Measurements from ENCODE around the gene SNAPC3.
"Not testable (repeated sequence)": the region's sequence is repeated elsewhere in the genome, so short reads cannot be mapped to it uniquely, and the experiment has no call there.

SNAPC3 gene

DNA sequence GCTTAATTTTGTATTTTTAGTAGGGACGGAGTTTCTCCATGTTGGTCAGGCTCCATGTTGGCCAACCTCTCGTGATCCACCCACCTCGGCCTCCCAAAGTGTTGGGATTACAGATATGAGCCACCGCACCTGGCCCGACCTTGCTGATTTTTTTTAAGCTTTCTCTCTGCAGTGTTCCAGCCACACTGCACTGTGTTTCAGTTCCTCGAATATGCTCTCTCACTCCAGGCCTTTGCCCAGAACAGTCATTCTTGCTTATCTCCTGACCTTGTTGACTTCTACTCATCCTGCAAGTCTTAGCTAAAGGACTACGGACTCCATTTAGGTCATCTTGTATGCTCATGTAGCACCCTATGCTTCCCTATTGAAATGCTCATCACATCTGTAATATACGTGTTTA lies 3.3 kb downstream of the SNAPC3 start:
- no peak for DNase-seq

DNA sequence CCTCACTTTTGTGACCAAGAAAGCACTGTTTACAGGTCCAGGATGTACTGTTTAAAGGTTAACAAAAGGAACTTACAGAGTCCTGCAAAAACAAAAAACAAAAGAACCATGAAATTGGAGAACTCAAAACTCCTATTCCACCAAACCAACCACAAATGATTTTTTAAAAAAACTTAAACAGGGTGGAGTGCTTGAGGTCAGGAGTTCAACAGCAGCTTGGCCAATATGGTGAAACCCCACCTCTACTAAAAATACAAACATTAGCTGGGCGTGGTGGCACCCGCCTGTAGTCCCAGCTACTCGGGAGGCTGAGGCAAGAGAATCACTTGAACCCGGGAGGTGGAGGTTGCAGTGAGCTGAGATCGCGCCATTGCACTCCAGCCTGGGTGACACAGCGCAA lies 5.0 kb downstream of the SNAPC3 start:
- DNase-seq = not testable (repeated sequence)

DNA sequence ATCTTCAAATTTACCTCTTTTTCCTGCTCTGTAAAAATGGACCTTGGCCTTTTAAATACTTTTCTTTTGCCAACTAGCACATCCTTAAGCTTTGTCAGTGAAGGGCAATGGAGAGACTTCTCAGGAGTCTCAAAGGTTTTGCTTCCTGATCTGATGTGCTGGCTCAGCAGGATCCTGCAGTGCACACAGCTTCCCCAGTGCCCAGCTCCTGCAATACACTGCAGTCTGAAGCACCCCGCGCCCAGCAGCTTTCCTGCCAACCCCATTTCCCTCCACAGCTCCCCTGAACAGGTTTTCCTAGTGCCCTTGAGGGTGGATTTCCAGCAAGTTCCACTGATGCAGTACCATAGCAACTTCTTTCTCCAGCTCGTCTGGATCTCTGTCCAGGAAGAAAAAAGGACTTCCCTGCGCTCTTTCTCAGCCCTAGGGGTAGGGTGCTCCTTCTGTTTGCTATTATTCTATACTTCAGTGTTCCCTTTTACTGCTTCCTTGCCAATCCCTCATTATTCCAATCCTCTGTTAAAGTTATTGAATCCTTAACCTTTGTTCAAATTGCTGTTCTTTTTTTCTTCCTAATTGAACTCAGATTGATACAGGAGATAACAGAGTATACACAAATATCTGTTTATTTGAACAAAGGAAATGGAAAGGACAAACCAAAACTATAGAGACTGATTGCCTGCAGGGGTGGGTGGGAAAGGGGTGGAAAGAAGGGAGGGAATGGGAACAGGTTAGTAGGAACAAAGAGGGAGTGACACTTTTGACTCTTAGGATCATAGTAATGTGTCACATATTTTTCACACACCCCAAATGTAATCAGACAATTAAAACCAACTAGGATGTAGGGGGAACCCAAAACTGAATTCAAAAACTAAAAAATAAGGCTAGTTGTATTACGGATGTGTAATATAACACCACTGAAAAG lies 8.5 kb downstream of the SNAPC3 start:
- no peak for DNase-seq

DNA sequence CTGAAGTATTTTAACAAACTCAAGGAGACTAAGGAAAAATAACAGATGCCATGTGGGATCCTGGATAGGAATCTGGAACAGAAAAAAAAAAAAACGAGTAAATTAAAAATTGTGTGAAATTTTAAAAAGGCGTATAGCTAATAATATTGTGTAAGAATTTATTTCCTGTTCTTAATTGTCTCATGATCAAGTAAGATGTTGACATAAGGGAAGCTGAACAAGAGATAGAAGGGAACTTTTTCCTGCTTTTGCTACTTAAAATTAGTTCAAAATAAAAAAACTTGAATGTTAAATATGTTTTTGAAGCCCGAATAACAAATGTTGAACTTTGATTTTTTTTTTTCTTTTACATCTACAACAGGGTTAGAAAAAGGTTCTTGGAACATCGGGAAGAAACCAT lies 10.5 kb downstream of the SNAPC3 start:
- DNase-seq = no peak

DNA sequence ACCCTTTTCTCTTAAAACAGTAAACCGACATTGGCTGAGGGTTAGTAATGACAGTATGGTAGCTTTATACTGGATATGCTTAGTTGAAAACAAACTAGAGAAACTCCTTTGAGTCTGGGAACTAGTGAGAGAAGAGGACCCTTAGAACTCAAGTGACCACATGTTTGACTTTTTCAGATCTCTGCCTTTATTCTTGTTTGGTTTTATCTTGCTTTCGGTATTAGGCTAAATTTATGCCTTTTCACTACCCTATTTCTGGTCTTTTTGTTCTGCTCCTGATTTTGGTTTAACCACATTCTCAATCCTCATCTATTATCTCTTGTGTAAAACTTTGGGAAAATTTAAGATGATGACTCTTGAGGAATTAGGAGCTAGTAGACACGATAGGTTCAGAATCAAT lies 11.0 kb downstream of the SNAPC3 start:
- no peak for DNase-seq

DNA sequence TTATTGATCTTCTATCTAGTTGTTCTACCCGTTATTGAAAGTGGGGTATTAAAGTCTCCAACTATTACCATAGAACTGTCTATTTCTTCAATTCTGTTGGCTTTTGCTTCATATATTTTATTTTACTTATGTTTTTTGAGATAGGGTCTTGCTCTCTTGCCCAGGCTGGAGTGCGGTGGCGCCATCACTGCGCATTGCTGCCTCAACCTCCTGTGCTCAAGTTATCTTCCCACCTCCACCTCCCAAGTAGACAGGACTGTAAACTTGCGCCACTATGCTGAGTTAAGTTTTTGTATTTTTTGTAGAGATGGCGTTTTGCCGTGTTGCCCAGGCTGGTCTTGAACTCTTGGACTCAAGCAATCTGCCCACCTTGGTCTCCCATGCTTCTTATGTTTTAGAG lies 16.2 kb downstream of the SNAPC3 start:
- DNase-seq = no peak

DNA sequence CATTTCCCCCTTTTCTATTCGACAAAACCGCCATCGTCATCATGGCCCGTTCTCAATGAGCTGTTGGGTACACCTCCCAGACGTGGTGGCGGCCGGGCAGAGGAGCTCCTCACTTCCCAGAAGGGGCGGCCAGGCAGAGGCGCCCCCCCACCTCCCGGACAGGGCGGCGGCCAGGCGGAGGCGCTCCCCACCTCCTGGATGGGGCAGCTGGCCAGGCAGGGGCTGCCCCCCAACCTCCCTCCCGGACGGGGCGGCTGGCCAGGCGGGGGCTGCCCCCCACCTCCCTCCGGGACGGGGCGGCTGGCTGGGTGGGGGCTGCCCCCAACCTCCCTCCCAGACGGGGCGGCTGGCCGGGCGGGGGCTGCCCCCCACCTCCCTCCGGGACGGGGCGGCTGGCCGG lies 19.2 kb downstream of the SNAPC3 start:
- not testable (repeated sequence) for DNase-seq

DNA sequence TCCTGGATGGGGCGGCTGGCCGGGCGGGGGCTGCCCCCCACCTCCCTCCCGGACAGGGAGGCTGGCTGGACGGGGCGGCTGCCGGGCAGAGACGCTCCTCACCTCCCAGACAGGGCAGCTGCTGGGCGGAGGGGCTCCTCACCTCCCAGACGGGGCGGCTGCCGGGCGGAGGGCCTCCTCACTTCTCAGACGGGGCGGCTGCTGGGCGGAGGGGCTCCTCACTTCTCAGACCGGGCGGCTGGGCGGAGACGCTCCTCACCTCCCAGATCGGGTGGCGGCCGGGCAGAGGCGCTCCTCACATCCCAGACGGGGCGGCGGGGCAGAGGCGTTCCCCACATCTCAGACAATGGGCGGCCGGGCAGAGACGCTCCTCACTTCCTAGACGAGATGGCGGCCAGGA lies 19.6 kb downstream of the SNAPC3 start:
- DNase-seq = not testable (repeated sequence)

DNA sequence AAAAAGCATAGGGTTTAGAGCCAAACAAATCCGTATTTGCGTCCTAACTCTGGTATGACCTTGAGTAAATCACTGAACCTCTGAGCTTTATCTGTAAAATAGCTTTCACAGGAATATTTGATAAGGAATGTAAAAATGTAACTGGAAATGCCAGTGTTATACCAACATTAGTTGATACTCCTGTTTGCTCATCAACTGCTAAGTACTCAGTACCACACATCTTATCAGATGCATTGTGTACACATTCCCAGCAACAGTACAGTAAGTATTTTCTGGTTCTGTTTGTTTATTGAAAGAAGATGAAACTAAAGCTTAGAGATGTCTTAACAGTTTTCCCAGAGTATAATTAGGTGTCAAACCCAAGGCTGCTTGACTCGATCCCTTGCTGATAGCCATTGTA lies 21.5 kb downstream of the SNAPC3 start:
- DNase-seq = no peak

DNA sequence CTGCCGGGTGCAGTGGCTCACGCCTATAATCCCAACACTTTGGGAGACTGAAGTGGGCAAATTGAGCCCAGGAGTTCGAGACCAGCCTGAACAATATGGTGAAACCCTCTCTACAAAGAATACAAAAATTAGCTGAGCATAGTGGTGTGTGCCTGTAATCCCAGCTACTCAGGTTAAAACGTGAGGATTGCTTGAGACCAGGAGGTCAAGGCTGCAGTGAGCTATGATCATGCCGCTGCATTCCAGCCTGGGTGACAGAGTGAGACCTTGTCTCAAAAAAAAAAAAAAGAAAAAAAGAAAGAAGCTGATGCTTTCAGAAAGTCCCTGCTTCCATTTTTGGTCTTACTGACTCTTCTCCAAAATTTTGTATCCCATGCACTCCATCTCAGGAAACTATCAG lies 31.3 kb downstream of the SNAPC3 start:
- DNase-seq = no peak

DNA sequence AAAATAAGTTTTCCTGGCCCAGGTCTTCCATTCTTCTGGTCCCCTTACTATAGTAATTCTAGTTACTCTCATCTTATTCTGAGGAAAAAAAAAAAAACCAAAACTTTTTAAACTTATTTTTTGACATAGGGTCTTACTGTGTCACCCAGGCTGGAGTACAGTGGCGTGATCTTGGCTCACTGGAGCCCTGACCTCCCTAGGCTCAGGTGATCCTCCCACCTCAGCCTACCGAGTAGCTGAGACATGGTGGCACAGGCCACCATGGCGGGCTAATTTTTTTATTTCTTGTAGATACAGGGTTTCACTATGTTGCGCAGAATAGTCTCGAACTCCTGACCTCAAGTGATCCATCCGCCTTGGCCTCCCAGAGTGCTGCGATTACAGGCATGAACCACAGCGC lies 38.4 kb downstream of the SNAPC3 start:
- no peak for DNase-seq

DNA sequence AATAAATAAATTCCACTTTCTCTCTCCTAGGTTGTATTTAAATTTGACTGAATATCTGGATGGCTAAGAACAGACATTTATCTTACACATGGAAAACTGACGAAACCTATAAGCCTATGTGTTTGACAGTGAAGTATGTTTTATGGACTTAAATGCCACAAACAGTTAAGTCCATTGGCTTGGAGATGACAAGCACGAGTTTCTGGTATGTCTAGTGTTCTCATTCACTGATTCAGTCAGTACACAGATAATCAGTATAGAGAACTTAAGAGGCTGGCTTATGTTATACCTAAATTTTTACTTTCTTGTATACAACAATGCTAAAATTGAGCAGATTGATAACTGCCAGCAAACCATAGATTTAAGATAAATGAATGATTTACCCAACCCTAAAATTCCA lies 38.9 kb downstream of the SNAPC3 start:
- no peak for DNase-seq

DNA sequence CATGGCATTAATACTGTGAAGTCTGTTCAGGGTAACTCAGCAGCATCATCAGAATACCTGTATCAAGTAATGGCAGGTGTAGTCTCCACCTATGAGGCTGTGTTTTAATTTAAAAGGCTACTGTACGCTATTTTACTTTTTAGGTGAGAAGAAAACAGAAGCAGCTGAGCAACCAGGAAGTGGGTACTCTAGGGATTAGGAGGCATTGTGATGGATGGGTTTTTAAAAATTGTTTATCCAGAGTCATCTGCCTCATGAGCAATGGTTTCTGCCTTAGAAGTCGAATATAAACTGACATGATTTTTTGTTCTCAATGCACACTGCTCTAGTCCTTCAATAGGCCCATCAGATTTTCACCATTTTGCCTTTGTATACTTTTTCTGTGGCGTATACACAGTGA lies 45.5 kb downstream of the SNAPC3 start:
- DNase-seq = no peak

DNA sequence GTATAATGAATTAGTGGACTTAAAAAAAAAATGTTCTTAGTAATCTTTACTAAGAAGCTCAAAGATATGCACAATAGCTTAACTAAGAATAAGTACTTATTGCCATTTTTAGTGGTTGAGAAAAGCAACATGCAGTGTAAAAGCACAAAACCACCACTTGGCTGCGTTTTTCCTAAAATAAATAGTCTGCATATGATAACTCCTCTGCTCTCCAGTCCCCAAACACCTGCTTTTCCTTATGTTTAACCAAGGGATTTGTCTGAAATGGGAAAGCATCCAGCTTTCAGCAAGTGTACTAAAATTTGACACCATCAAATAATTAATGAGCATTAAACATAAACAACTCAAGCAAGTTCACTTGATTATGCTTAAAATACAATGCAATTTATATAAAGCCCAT lies 46.7 kb downstream of the SNAPC3 start:
- peak; percentile 22 for DNase-seq

DNA sequence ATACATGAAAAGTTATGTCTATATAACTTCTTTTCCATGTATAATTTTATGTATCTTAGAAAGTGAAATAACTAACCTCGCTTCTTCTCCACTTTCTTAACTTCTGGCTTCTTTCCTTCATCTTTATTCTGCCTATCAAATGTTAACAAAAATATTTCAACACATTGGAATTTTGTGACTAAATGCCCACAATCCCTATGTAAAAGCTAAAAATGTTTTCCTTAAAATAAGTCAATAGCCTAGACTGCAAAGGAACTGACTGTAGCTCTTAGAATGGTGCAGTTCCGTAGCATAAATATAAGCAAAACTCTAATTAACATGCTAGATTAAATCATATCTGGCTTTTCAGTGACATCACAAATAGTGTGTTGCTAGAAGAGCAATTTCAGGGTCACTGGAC lies 47.2 kb downstream of the SNAPC3 start:
- no peak for DNase-seq

DNA sequence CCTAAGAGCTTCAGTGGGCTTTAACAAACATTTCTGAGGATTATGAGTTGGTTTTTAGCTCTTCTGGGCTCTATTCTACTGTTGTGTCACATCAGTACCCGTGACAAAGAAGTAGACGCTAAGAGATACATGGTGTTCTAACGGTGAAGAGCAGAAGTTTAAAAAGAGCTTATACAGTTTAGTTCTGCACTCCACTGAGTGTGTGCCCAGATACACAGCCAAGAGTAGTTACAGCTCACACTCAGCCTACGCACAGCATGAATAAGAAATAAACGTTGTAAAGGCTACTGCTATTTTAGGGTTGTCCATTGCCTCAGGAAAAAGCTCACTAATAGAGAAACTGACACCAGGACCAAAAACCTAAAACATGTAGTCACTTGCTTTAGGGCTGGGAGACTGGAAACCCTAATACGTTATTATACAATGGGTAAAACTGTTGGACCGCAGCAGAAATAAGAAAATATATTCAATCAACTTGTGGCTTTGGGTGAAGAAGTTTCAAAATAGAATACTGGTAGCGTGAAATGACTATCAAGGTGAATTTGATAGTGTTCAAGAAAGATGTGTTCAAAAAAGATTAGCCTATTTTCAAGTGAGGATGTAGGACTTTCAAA lies 53.4 kb downstream of the SNAPC3 start:
- DNase-seq = no peak

DNA sequence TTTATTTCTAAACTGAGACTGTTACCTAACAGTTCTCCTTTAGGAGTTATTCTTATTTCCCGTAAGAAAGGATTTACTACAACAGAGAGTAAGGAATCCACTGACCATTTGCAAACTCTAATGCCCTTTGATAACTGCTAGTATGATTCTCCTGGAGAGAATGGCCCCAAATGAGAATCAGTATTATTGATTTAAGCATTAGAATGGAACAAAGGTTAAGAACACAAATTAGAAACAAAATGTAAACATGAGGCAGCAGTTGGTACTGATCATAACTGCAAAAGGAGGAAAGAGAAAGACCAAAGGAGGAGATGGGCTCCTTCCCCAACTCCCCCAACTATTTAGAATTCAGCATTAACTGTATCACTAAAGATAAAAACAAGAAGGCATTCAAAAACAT lies 57.4 kb downstream of the SNAPC3 start:
- no peak for DNase-seq

DNA sequence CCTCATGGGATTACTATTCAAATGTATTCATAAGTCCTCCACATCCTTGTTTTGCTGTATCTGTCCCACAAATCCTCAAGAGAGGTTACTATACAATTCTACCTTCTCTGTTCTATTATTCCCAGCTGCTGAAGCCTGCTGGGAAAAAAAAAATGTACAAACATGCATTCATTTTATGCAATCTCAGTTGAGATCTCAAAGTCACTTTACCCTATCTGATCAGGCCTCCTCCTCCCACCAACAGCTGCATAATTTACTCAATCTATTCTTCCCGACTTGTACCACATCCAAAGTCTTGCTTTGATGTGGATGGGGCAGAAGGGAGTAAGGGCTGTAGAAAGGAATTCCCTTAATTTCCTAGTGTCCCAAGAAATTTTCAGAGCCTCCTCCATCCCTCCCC lies 59.5 kb downstream of the SNAPC3 start:
- DNase-seq = no peak

DNA sequence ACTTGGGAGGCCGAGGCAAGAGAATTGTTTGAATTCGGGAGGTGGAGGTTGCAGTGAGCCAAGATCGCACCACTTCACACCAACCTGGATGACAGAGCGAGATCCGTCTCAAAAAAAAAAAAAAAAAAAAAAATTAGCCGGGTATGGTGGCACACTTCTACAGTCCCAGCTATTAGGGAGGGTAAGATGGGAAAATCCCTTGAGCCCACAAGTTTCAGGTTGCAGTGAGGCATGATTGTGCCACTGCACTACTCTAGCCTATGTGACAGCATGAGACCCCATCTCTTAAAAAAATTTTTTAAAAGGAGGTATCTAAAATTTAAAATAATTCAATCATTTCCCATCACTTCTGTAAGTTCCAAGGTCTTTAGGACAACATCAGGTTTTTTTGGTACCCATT lies 62.1 kb downstream of the SNAPC3 start:
- DNase-seq = no peak

DNA sequence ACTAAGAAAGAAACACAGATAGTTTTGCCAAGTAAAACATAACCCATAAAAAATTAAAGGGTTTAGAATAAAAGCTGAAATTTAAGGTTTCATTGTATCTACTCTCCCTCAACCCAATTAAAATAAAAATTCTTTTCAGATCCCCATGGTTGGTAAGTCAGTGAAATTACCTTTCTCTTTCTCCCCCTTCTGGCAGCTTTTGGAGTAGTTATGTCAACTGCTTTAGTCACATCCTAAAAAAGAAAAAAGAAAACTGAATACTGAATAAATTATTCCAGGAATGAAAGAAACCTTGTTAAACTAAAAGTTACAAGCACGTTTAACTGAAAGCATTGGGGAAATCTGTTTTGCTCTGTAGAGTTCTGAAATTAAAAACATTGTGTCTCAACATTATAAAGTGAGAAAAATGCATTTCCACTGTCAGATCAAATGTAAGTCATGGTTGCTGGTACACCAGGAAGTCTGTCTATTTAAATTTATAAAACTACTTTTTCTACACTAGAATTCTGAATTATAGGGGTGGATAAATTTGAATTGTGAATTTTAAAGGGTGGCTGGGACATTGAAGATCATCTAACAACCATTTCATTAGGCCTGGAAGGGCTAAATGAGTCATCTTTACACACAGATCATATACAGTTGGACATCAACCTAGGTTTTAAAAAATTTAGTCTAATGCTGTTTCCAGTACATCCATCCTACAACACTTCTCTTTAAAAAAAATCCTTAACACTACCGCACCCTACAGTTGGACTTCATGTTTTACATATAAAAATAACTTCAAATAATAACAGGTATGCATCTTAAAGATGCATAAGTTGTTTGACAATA lies 63.4 kb downstream of the SNAPC3 start:
- DNase-seq = no peak

DNA sequence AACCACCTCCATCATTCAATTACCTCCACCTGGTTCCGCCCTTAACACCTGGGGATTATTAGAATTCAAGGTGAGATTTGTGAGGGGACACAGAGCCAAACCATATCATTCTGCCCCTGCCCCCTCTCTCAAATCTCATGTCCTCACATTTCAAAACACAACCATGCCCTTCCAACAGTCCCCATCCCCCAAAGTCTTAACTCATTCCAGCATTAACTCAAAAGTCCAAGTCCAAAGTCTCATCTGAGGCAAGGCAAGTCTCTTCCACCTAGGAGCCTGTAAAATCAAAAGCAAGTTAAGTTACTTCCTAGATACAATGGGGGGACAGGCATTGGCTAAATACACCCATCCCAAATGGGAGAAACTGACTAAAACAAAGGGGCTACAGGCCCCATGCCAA lies 69.3 kb downstream of the SNAPC3 start:
- no peak for DNase-seq

DNA sequence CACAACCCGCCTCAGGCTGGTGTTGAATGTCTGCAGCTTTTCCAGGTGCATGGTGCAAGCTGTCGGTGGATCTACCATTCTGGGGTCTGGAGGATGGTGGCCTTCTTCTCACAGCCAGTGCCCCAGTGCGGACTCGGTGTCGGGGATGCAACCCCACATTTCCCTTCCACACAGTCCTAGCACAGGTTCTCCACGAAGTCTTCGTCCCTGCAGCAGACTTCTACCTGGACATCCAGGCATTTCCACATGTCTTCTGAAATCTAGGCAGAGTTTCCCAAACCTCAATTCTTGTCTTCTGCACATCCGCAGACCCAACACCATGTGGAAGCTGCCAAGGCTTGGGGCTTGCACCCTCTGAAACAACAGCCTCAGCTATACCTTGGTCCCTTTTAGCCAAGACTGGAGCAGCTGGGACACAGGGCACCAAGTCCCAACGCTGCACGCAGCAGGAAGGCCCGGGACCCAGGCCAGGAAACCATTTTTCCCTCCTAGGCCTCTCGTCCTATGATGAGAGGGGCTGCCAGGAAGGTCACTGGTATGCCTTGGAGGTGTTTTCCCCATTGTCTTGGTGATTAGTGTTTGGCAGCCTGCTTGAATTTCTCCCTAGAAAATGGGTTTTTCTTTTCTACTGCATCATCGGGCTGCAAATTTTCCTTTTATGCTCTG lies 69.9 kb downstream of the SNAPC3 start:
- DNase-seq = no peak
